Measurements from ENCODE around the gene PRIM2.
"Not testable (repeated sequence)": the region's sequence is repeated elsewhere in the genome, so short reads cannot be mapped to it uniquely, and the experiment has no call there.

PRIM2 gene

DNA sequence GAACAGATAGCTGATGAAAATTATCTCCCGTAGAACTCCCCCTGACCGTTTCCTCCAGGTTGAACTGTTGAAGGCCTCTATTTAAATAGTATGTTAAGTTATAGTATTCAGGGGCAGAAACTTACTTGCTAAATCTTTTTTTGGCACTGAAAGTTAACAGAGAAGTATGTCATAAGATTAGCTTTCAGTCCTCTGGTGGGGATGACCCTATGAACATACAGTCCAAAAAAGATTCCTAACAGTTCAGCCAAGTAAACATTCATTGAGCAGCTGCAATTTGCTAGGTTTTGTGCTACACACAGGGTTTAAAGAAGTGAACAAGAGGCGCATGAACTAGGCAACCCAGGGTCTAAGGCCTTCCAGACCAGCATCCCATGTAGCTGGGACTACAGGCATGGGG, 264.2 kb downstream of the PRIM2 start:
- not testable (repeated sequence) for H3K27ac ChIP-seq; H3K4me3 ChIP-seq (ENCODE audit: low read depth in 1 of 2, low read length in 1 of 2); H3K36me3 ChIP-seq; H3K4me1 ChIP-seq (ENCODE audit: control insufficient read depth in 1 of 2, insufficient read depth in 1 of 2, low read depth in 1 of 2, low read length in 1 of 2); H3K27me3 ChIP-seq; H3K9me3 ChIP-seq

DNA sequence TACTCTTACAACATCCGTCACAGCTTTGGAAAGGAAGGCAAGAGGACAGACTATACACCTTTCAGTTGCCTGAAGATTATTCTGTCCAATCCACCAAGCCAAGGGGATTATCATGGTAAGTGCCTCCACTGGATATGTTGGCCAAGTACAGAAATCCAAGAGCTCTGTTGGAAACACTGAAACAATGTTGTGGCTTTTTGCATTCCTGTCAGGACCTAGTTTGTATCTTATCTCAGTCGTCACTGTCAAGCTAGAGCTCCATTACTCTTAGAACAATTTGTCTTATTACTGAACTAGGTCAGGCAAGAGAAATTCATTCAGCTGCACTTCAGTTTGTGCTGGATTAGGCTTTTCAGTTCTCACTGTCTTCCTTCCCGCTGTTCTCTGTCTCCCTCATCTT, 283.7 kb downstream of the PRIM2 start:
- not testable (repeated sequence) for H3K4me1 ChIP-seq (ENCODE audit: control insufficient read depth in 1 of 2, insufficient read depth in 1 of 2, low read depth in 1 of 2, low read length in 1 of 2); H3K27ac ChIP-seq; H3K4me3 ChIP-seq (ENCODE audit: low read depth in 1 of 2, low read length in 1 of 2); H3K36me3 ChIP-seq; H3K9me3 ChIP-seq; H3K27me3 ChIP-seq

DNA sequence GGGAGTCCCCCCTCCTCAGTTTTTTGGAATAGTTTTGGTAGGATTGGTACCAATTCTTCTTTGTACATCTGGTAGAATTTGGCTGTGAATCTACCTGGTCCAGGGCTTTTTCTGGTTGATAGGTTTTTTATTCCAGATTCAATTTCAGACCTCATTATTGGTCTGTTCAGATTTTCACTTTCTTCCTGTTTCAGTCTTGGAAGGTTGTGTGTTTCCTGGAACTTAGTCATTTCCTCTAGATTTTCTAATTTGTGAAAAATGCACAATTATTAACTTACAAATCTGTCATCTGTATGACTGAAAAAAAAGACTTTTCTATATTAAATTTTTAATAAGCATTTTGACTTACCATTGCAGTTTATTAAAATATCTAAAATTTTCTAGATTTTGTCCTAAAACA, 287.9 kb downstream of the PRIM2 start:
- not testable (repeated sequence) for H3K36me3 ChIP-seq; H3K4me1 ChIP-seq (ENCODE audit: control insufficient read depth in 1 of 2, insufficient read depth in 1 of 2, low read depth in 1 of 2, low read length in 1 of 2); H3K27ac ChIP-seq; H3K9me3 ChIP-seq; H3K4me3 ChIP-seq (ENCODE audit: low read depth in 1 of 2, low read length in 1 of 2); H3K27me3 ChIP-seq

DNA sequence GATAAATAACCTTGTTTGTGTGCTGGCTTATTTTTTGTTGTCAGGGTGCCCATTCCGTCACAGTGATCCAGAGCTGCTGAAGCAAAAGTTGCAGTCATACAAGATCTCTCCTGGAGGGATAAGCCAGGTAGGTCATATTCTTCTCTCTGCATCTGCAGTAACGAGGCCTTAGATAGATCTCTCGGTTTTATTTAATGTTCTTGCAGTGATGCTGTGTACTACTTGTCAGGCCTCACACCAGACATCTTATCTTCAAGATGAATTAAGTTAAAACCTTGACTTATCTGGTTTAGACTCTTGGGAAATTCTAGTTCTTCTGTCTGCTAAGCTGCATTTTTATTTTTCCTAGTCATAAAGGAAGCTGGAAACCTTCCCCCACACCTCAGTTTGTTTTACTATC, 288.9 kb downstream of the PRIM2 start:
- not testable (repeated sequence) for H3K36me3 ChIP-seq; H3K4me1 ChIP-seq (ENCODE audit: control insufficient read depth in 1 of 2, insufficient read depth in 1 of 2, low read depth in 1 of 2, low read length in 1 of 2); H3K9me3 ChIP-seq; H3K4me3 ChIP-seq (ENCODE audit: low read depth in 1 of 2, low read length in 1 of 2); H3K27me3 ChIP-seq; H3K27ac ChIP-seq

DNA sequence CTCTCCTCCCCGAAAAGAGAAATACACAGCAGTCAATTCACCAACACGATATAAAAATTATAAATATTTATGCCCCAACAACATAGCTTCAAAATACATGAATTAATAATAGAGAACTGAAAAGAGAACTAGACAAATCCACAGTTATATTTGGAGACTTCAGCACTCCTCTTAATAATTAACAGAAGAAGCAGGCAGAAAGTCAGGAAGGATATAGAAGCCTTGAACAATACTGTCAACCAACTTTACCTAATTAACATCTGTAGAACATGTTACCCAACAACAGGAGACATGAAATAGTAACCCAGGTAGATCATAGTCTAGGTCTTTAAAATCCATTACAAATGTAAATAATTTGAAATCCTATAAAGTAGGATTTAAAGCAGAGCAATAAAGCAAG, 293.2 kb downstream of the PRIM2 start:
- H3K27ac ChIP-seq; H3K4me3 ChIP-seq (ENCODE audit: low read depth in 1 of 2, low read length in 1 of 2); H3K9me3 ChIP-seq; H3K4me1 ChIP-seq (ENCODE audit: control insufficient read depth in 1 of 2, insufficient read depth in 1 of 2, low read depth in 1 of 2, low read length in 1 of 2); H3K27me3 ChIP-seq; H3K36me3 ChIP-seq: not testable (repeated sequence)

DNA sequence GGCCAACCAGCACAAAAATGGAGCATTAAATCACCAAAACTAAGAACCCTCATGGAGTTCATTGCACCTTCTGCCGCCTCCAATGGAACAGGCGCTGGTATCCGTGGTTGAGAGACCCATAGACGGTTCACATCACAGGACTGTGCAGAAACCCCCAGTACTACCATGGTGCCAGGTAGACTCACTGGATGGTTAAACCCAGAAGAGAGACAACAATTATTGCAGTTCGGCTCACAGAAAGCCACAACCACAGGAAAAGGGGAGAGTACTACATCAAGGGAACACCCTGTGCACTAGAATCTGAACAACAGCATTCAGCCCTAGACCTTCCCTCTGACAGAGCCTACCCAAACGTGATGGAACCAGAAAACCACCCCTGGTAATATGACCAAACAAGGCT, 301.5 kb downstream of the PRIM2 start:
- not testable (repeated sequence) for H3K9me3 ChIP-seq; H3K4me3 ChIP-seq (ENCODE audit: low read depth in 1 of 2, low read length in 1 of 2); H3K4me1 ChIP-seq (ENCODE audit: control insufficient read depth in 1 of 2, insufficient read depth in 1 of 2, low read depth in 1 of 2, low read length in 1 of 2); H3K27me3 ChIP-seq; H3K27ac ChIP-seq; H3K36me3 ChIP-seq

DNA sequence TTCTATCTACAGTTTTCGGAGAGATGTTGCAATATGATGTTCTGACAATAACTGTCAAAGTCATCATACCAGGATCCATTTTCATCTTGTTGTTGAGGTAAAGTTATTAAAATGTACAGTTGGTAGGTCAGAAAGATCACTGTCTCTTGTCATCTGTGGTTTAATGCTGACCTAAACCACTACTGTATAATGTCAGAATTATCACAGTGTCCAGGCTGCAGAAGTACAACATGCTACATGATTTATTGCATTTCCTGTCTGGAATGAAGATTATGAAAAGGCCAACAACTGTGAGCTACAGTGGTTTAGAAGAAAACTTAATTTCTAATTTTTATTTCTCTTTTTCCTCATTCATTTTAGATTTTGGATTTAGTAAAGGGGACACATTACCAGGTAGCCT, 314.3 kb downstream of the PRIM2 start:
- H3K4me3 ChIP-seq (ENCODE audit: low read depth in 1 of 2, low read length in 1 of 2); H3K27ac ChIP-seq; H3K27me3 ChIP-seq; H3K4me1 ChIP-seq (ENCODE audit: control insufficient read depth in 1 of 2, insufficient read depth in 1 of 2, low read depth in 1 of 2, low read length in 1 of 2); H3K9me3 ChIP-seq; H3K36me3 ChIP-seq: not testable (repeated sequence)

DNA sequence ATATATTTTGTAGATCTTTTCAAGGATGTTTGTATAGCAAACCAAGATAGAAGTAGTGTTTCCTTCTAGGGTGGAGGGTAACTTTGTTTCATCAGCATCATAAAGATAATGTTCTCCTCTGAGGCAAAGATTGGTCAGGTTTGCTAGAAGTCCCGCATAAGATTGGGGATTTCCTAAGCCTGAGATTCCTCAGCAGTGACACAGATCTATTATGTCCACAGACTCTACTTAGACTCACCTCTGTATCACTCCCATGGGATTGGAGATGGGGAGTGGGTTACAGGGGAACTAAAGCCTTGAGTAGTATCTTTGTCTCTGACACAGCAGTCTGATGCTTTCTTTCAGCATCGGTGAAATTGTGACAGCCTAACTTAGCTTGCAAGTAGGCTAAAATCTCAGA, 341.1 kb downstream of the PRIM2 start:
- H3K27ac ChIP-seq; H3K4me1 ChIP-seq (ENCODE audit: control insufficient read depth in 1 of 2, insufficient read depth in 1 of 2, low read depth in 1 of 2, low read length in 1 of 2); H3K9me3 ChIP-seq; H3K36me3 ChIP-seq; H3K4me3 ChIP-seq (ENCODE audit: low read depth in 1 of 2, low read length in 1 of 2); H3K27me3 ChIP-seq: not testable (repeated sequence)

DNA sequence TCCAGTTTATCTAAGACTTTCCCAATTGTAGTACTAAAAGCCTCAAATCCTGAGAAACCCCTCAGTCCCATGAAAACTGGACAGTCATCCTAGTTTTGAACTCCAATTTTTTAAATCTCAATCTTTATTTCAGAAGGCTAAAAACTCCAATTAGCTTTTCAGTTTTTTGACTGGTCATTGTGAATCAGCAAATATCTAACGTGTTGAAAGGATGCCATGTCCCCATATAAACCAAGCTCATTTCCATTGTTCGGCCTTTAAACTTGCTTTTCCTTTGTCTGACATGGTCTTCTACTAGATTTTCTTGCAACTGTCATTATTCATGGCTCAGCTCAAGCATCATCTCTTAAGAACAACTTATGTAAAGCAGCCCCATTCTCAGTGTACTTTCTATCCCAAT, 342.4 kb downstream of the PRIM2 start:
- H3K9me3 ChIP-seq; H3K4me1 ChIP-seq (ENCODE audit: control insufficient read depth in 1 of 2, insufficient read depth in 1 of 2, low read depth in 1 of 2, low read length in 1 of 2); H3K27ac ChIP-seq; H3K4me3 ChIP-seq (ENCODE audit: low read depth in 1 of 2, low read length in 1 of 2); H3K27me3 ChIP-seq; H3K36me3 ChIP-seq: not testable (repeated sequence)

DNA sequence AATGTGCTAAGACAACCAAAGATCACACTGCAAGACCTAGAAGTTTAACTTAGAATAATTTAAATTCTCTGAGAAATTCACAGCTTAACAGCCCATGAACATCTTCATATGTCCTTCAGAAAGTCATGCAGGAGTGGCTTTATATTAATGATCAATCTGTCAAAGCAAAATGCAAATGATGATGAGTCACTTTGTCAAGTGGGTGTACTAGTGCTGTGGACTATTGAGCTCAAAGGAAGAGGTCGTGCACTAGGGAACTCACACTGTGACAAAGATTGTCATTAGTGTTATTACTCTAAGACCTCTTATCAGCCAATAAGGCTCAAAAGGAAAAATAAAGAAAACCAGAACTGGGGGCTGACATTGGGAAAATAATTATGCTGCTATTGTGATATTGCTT, 343.5 kb downstream of the PRIM2 start:
- H3K9me3 ChIP-seq; H3K27me3 ChIP-seq; H3K36me3 ChIP-seq; H3K4me3 ChIP-seq (ENCODE audit: low read depth in 1 of 2, low read length in 1 of 2); H3K27ac ChIP-seq; H3K4me1 ChIP-seq (ENCODE audit: control insufficient read depth in 1 of 2, insufficient read depth in 1 of 2, low read depth in 1 of 2, low read length in 1 of 2): not testable (repeated sequence)

DNA sequence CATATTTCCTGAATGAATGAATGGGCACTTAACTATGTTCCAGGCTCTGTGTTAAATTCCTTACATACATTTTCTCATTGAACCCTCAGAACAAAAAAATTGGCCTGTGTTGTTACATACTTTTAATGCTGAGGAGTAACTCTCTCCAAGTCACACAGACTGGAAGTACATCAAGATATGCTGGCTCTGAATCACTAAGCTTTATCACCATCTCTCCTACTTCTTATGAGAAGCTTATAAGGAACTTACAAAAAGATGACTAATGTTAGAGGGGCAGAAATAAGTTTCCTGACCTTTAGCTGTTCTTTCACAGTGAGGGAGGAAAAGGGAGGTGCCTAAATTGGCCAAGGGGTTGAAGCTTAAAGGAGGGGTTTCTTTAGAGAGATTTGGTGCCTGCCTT, 350.7 kb downstream of the PRIM2 start:
- not testable (repeated sequence) for H3K4me3 ChIP-seq (ENCODE audit: low read depth in 1 of 2, low read length in 1 of 2)

DNA sequence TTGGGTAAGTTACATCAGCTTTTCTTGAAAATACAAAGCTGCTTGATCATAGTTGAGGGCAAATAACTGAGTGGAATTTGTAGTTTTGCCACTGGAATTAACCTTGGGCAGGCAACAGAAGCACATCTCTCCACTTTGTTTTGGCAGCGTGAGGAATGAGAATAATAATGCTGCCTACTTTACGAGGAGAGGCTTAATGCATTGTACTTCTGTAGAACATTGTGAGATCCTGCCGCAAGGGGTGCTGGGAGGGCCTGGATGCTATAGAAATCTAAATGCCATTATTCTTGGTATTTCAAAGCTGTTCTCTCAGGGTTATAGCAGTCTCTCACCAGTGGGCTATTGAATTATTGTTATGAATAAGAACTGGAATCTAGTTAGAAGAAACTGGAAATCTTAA, 353.8 kb downstream of the PRIM2 start:
- H3K4me1 ChIP-seq (ENCODE audit: control insufficient read depth in 1 of 2, insufficient read depth in 1 of 2, low read depth in 1 of 2, low read length in 1 of 2); H3K36me3 ChIP-seq; H3K9me3 ChIP-seq; H3K27ac ChIP-seq; H3K4me3 ChIP-seq (ENCODE audit: low read depth in 1 of 2, low read length in 1 of 2); H3K27me3 ChIP-seq: not testable (repeated sequence)

More for the DNA sequence above, 350.7 kb downstream of the PRIM2 start:
- H3K27me3 ChIP-seq; H3K9me3 ChIP-seq; H3K36me3 ChIP-seq; H3K4me1 ChIP-seq (ENCODE audit: control insufficient read depth in 1 of 2, insufficient read depth in 1 of 2, low read depth in 1 of 2, low read length in 1 of 2); H3K27ac ChIP-seq: not testable (repeated sequence)

DNA sequence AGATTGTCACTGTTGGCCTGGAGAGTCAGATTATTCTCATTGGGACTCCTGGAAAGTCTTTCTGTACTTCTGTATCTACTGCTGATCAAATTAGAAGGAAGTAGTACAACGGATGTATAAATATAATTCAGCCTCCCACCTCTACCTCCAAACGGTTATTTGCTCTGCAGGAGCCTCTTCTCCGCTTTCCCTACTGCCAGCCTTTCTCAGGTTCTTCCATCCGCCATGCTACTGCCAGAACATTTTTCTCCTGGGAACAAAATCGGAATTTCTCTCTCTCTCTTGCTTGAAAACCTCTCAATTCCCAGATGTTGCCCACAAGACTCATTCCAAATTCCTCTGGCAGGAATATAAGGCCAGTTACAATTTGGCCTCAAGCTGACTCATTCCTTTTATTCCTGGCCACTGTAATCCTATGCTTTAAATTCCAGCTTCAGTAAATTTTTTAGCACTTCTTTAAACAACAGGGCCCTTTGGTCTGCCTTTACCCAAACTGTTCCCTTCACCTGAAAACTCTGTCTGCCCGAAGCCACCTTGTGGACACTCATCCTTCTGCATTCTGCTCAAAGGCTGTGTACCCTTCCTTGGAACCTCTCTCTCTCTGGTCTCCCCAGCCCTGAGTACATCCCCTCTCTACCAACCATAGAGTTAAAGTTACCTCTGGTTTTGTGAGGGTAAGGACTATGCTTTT, 354.7 kb downstream of the PRIM2 start:
- H3K4me1 ChIP-seq (ENCODE audit: control insufficient read depth in 1 of 2, insufficient read depth in 1 of 2, low read depth in 1 of 2, low read length in 1 of 2); H3K27me3 ChIP-seq; H3K27ac ChIP-seq; H3K9me3 ChIP-seq; H3K36me3 ChIP-seq; H3K4me3 ChIP-seq (ENCODE audit: low read depth in 1 of 2, low read length in 1 of 2): not testable (repeated sequence)

DNA sequence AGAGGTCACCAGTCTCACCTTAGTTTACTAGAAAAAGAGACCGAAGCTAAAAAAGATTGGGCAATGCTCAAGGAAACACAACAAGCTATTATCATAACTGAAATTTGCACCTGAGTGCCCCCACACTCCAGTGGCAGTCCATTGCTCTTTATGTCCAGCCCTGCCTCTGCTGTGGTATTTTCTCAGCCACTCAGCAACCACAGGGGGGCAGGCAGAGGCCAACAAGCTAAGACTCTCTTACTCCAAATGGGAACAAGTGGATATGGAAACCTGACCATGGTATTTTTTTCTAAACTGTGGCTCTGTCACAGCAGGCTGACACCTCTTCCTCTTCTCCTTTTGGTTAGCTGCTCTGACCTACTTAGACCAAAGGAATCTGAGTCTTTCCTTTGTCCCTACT, 355.9 kb downstream of the PRIM2 start:
- not testable (repeated sequence) for H3K4me1 ChIP-seq (ENCODE audit: control insufficient read depth in 1 of 2, insufficient read depth in 1 of 2, low read depth in 1 of 2, low read length in 1 of 2); H3K27ac ChIP-seq; H3K36me3 ChIP-seq; H3K27me3 ChIP-seq; H3K4me3 ChIP-seq (ENCODE audit: low read depth in 1 of 2, low read length in 1 of 2); H3K9me3 ChIP-seq

DNA sequence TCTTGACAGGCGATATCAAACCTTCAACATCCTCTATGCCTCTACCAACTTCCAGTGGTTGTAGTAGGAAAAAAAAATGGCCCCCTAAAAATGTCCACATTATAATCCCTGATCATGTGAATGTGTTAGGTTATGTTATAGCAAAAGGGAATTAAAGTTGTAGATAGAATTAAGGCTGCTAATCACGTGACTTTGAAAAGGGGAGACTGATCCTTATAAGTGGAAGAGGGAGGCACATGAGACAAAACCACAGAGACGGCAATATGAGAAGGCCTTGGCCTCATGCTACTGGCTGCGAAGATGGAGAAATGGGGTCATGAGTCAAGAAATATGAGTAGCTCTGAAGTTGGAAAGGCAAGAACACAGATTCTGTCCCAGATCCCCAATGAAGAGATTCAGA, 358.0 kb downstream of the PRIM2 start:
- H3K27me3 ChIP-seq; H3K9me3 ChIP-seq; H3K36me3 ChIP-seq; H3K4me1 ChIP-seq (ENCODE audit: control insufficient read depth in 1 of 2, insufficient read depth in 1 of 2, low read depth in 1 of 2, low read length in 1 of 2); H3K4me3 ChIP-seq (ENCODE audit: low read depth in 1 of 2, low read length in 1 of 2); H3K27ac ChIP-seq: not testable (repeated sequence)
